ENCODE results near the gene TGFB1. TPM values are rescaled to one million over a fixed set of nuclear protein-coding genes. Genes with fewer than 3 reads are reported as not detected.

Gene TGFB1
- 8.5 and 24.3 TPM in 2 replicates for total RNA-seq

GRCh38 chr19:41353466-41354342 lies at the start of gene TGFB1:
TGFB1 (minus strand) TSS chr19:41353922; CDS start chr19:41353044, 878 bp downstream.
- DNase-seq (ENCODE audit: low read depth): no peak
- peak; percentile 79 for TF ChIP-seq CTCF (conservative IDR thresholded peaks at IDR 0.05; ENCODE audit: low read depth, low read length)
- peak within 1 kb of the TSS; percentile 93 for H3K4me3 ChIP-seq (ENCODE audit: low read depth, low read length)

GRCh38 chr19:41402010-41402409 lies 48.3 kb upstream of the TGFB1 start:
- no peak overlapping the region for H3K4me3 ChIP-seq (ENCODE audit: low read depth, low read length)
- DNase-seq (ENCODE audit: low read depth): no peak
- TF ChIP-seq CTCF (conservative IDR thresholded peaks at IDR 0.05; ENCODE audit: low read depth, low read length): no peak

- no peak overlapping the region for H3K4me3 ChIP-seq (ENCODE audit: low read depth, low read length)
- TF ChIP-seq CTCF (conservative IDR thresholded peaks at IDR 0.05; ENCODE audit: low read depth, low read length): no peak
- no peak for DNase-seq (ENCODE audit: low read depth)
Measured at GRCh38 chr19:41401483-41401882, 47.8 kb upstream of the TGFB1 start.

- no peak for DNase-seq (ENCODE audit: low read depth)
- no peak for TF ChIP-seq CTCF (conservative IDR thresholded peaks at IDR 0.05; ENCODE audit: low read depth, low read length)
- no peak overlapping the region for H3K4me3 ChIP-seq (ENCODE audit: low read depth, low read length)
Measured at GRCh38 chr19:41399525-41399924, 45.8 kb upstream of the TGFB1 start.

GRCh38 chr19:41399091-41399490 lies 45.4 kb upstream of the TGFB1 start:
- peak overlapping the region; percentile 99 for H3K4me3 ChIP-seq (ENCODE audit: low read depth, low read length)
- no peak for DNase-seq (ENCODE audit: low read depth)
- TF ChIP-seq CTCF (conservative IDR thresholded peaks at IDR 0.05; ENCODE audit: low read depth, low read length): no peak

GRCh38 chr19:41398598-41398997 lies 44.9 kb upstream of the TGFB1 start:
- no peak for TF ChIP-seq CTCF (conservative IDR thresholded peaks at IDR 0.05; ENCODE audit: low read depth, low read length)
- no peak for DNase-seq (ENCODE audit: low read depth)
- H3K4me3 ChIP-seq (ENCODE audit: low read depth, low read length): peak overlapping the region; percentile 99

GRCh38 chr19:41398050-41398418 lies 44.3 kb upstream of the TGFB1 start:
- no peak for TF ChIP-seq CTCF (conservative IDR thresholded peaks at IDR 0.05; ENCODE audit: low read depth, low read length)
- no peak for DNase-seq (ENCODE audit: low read depth)
- H3K4me3 ChIP-seq (ENCODE audit: low read depth, low read length): peak overlapping the region; percentile 99
